Panc1 (cell line): Measurements from ENCODE around the gene TMEM175. TPM values are rescaled to one million over a fixed set of nuclear protein-coding genes. Genes with fewer than 3 reads are reported as not detected.

Experiments
- ATAC-seq: fragments of 200-7000 bp; cut with Tn5 transposase; 2 replicates; pipeline ENCODE4 v1.9.1; 2020; ENCODE audit warnings: mild to moderate bottlenecking, moderate library complexity
- BruUV-seq: library from RNA; stranded (reverse); fragments of 400-500 nt; replicated peaks from 2 replicates; lab custom pipeline; 2021; lab: Mats Ljungman, UMichigan
- CTCF ChIA-PET: fragments of 300-600 bp; sonication (Branson Sonifier 250); formaldehyde crosslinking; loops from one replicate; lab custom pipeline; 2022; ENCODE audit warnings: antibody characterized with exemption; lab: Charles Lee
- POLR2A ChIA-PET: fragments of 300-600 bp; sonication (Branson Sonifier 250); formaldehyde crosslinking; loops from one replicate; lab custom pipeline; 2022; ENCODE audit warnings: antibody characterized with exemption; lab: Charles Lee
- DNase-seq: peaks from one replicate; pipeline ENCODE4 v3.0.0-alpha.2; 2010; ENCODE audit warnings: low read depth, low spot score
- H3K27ac ChIP-seq: 2 replicates; pipeline ENCODE4 v1.5.1; 2011; ENCODE audit warnings: mild to moderate bottlenecking, low read length, inconsistent platforms
- H3K27me3 ChIP-seq: fragments of 200-500 bp; sonication (Bioruptor generic); 2 replicates; pipeline ENCODE4 v1.6.0; 2014; ENCODE audit warnings: low read length, inconsistent platforms; ENCODE audit not compliant: control insufficient read depth, insufficient read depth
- H3K36me3 ChIP-seq: fragments of 200-500 bp; sonication (Bioruptor generic); 2 replicates; pipeline ENCODE4 v1.5.1; 2014; ENCODE audit warnings: inconsistent platforms, mild to moderate bottlenecking, low read length, moderate library complexity; ENCODE audit not compliant: control insufficient read depth, insufficient read depth
- H3K4me1 ChIP-seq: 2 replicates; pipeline ENCODE4 v1.5.1; 2011; ENCODE audit warnings: inconsistent platforms, mild to moderate bottlenecking, low read length, moderate library complexity; ENCODE audit not compliant: control insufficient read depth, insufficient read depth
- H3K4me3 ChIP-seq, 2 experiments: 2 replicates each; pipeline ENCODE4 v1.5.1; 2011 to 2012; ENCODE audit warnings: low read depth in 2 of 2, low read length in 2 of 2, mild to moderate bottlenecking in 2 of 2, inconsistent platforms in 1 of 2, moderate library complexity in 1 of 2
- H3K9me3 ChIP-seq: fragments of 200-500 bp; sonication (Bioruptor generic); 2 replicates; pipeline ENCODE4 v1.5.1; 2014; ENCODE audit warnings: low read depth, mild to moderate bottlenecking, inconsistent platforms, low read length, moderate library complexity; ENCODE audit not compliant: control insufficient read depth, insufficient read depth
- CTCF ChIP-seq: fragments of 450-650 bp; IDR thresholded peaks from 2 replicates; pipeline ENCODE4 v1.5.1; 2017; ENCODE audit warnings: mild to moderate bottlenecking
- POLR2AphosphoS5 ChIP-seq: IDR thresholded peaks from 2 replicates; pipeline ENCODE4 v1.6.1; 2012; ENCODE audit warnings: mild to moderate bottlenecking, low read depth, low read length, moderate library complexity
- SIN3A ChIP-seq: IDR thresholded peaks from 2 replicates; pipeline ENCODE4 v1.6.1; 2012; ENCODE audit warnings: low read depth, mild to moderate bottlenecking, low read length, moderate library complexity, borderline replicate concordance; ENCODE audit not compliant: insufficient read depth
- TCF7L2 ChIP-seq: IDR thresholded peaks from 2 replicates; pipeline ENCODE4 v1.6.1; 2011; ENCODE audit warnings: mild to moderate bottlenecking, low read depth, low read length, inconsistent platforms
- in situ Hi-C: cut with HindIII; loops from 2 replicates; pipeline ENCODE4 v1.10.0; 2016; ENCODE audit warnings: low sequenced_read_pairs, low pct_unique_long_range_greater_than_20kb
- intact Hi-C: fragments of 100-400 bp; cut with micrococcal nuclease; formaldehyde crosslinking; loops from one replicate; pipeline ENCODE4 v1.10.0; 2022; ENCODE audit not compliant: unreplicated experiment
- total RNA-seq: library from RNA; stranded (reverse); gene quantifications from one replicate; pipeline ENCODE4 v1.2.1, GENCODE V29; 2021; ENCODE audit not compliant: unreplicated experiment
- TF ChIP-seq, protein P1 (sequence below), 2 experiments: IDR thresholded peaks; 2 replicates each; pipeline ENCODE4 v1.6.1; 2011 to 2012; ENCODE audit warnings: low read depth in 2 of 2, control low read depth in 1 of 2, low read length in 1 of 2, mild to moderate bottlenecking in 1 of 2, moderate library complexity in 1 of 2; ENCODE audit not compliant: insufficient read depth in 1 of 2

TMEM175 gene
- total RNA-seq, 1 experiment from 2014 or later = 21.8 TPM

DNA sequence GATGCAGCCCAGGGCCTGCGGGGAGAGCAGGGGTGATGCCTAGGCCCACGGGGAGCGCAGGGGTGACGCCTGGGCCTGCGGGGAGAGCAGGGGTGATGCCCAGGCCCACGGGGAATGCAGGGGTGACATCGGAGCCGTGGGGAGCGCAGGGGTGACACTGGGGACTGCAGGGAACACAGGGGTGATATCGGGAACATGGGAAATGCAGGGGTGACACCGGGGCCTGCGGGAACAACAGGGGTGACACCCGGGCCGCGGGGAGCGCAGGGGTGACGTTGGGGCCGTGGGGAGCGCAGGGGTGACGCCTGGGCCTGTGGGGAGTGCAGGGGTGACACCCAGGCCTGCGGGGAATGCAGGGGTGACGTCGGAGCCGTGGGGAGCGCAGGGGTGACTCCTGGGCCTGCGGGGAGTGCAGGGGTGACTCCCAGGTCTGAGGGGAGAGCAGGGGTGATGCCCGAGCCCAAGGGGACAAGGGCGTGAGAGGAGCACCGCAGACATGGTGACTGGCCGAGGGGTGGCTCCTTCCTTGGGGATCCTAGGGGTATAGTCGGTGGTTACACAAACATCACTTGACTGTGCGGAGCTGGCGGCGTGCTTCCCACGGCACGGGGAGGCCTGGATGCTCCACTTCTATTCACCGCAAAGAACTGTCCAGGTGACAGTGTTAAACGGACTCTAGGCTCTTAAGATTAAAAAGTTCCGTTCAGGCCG is 38.1 kb upstream of the TMEM175 start:
- DNase-seq (no peak), ATAC-seq (no peak)
- intact Hi-C loops = no loop called here
- H3K9me3 ChIP-seq = no peaks in the 10 kb centered on the region
- POLR2A ChIA-PET = no interaction called here
- no peaks in the 10 kb centered on the region for H3K4me1 ChIP-seq
- BruUV-seq = no TSS peak
- CTCF ChIA-PET = no interaction called here
- H3K27ac ChIP-seq = no peak overlapping the region
- no peaks in the 10 kb centered on the region for H3K27me3 ChIP-seq
- in situ Hi-C loops = no loop called here
- TF ChIP-seq, protein P1, sequence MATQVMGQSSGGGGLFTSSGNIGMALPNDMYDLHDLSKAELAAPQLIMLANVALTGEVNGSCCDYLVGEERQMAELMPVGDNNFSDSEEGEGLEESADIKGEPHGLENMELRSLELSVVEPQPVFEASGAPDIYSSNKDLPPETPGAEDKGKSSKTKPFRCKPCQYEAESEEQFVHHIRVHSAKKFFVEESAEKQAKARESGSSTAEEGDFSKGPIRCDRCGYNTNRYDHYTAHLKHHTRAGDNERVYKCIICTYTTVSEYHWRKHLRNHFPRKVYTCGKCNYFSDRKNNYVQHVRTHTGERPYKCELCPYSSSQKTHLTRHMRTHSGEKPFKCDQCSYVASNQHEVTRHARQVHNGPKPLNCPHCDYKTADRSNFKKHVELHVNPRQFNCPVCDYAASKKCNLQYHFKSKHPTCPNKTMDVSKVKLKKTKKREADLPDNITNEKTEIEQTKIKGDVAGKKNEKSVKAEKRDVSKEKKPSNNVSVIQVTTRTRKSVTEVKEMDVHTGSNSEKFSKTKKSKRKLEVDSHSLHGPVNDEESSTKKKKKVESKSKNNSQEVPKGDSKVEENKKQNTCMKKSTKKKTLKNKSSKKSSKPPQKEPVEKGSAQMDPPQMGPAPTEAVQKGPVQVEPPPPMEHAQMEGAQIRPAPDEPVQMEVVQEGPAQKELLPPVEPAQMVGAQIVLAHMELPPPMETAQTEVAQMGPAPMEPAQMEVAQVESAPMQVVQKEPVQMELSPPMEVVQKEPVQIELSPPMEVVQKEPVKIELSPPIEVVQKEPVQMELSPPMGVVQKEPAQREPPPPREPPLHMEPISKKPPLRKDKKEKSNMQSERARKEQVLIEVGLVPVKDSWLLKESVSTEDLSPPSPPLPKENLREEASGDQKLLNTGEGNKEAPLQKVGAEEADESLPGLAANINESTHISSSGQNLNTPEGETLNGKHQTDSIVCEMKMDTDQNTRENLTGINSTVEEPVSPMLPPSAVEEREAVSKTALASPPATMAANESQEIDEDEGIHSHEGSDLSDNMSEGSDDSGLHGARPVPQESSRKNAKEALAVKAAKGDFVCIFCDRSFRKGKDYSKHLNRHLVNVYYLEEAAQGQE (IDR thresholded peaks at IDR 0.05; ENCODE audit: insufficient read depth in 1 of 2, low read depth in 2 of 2, low read length in 1 of 2) = no peak
- TF ChIP-seq POLR2AphosphoS5 = no peak
- no peak for TF ChIP-seq CTCF
- TF ChIP-seq TCF7L2 = no peak
- TF ChIP-seq SIN3A = no peak
- no peaks in the 10 kb centered on the region for H3K36me3 ChIP-seq
- no peak overlapping the region for H3K4me3 ChIP-seq

DNA sequence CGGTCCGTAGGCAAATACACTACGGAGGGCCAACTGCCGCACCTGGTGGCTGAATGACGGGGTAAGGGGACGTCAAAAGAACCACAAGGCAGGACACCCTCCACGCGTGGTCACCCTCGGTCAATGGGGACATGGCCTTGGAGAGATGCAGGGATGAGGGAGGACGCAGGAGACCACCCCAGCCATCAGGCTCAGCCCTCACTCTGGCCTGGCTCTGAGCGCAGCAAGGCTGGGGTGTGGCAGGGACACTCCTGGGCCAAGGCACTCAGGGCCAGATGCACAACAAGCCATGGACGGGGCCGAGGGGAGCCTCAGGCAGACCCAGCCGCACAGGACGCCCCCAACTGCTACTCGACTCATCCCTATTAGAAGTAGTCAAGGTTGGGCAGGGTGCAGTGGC is 36.7 kb upstream of the TMEM175 start:
- Histone ChIP-seq H3K4me3 (no peak overlapping the region), H3K4me1 (no peaks in the 10 kb centered on the region), H3K27ac (no peak overlapping the region), H3K27me3 (no peaks in the 10 kb centered on the region), H3K9me3 (no peaks in the 10 kb centered on the region), H3K36me3 (no peaks in the 10 kb centered on the region)
- TF ChIP-seq SIN3A (no peak), CTCF (no peak), TCF7L2 (no peak), POLR2AphosphoS5 (no peak)
- TF ChIP-seq, protein P1 (IDR thresholded peaks at IDR 0.05; ENCODE audit: insufficient read depth in 1 of 2, low read depth in 2 of 2, low read length in 1 of 2) = no peak
- BruUV-seq = no TSS peak
- DNase-seq (no peak), ATAC-seq (no peak)
- CTCF ChIA-PET = no interaction called here
- in situ Hi-C loops = no loop called here
- intact Hi-C loops = no loop called here
- POLR2A ChIA-PET = no interaction called here
